ENCODE results near the gene FOXP1. TPM values are rescaled to one million over a fixed set of nuclear protein-coding genes. Genes with fewer than 3 reads are reported as not detected.

Gene FOXP1
- total RNA-seq, 1 experiment from 2014 or later = 58.4 TPM

DNA sequence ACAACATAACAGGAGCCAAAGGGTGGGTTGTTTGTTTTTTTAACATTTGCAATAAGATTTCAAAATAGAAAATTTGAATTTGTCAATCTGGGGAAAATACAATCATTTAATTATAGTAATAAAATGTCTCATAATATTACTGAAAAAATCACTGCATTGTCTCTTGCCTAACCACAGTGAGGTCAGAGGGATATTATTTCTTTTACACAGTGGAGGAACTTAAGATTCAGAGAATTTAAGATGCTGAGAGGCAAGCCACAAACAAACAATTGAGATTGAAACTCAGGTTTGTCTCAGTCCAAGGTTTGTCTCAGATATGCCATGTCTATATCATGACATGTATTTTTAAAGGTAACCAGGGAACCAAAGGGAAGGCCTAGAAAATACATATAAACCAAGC, 428.7 kb downstream of the FOXP1 start:
- BruUV-seq (replicated peaks) = no TSS peak
- ChIA-PET CTCF (no interaction called here), POLR2A (ENCODE audit: low non-redundant PET) (no interaction called here)
- no peak for DNase-seq (ENCODE audit: low spot score)
- peaks cover 4% of the 10 kb centered on the region for H3K4me1 ChIP-seq (ENCODE audit: insufficient read depth, low read length, poor library complexity, severe bottlenecking)
- H3K27ac ChIP-seq (ENCODE audit: low read depth, low read length, poor library complexity, severe bottlenecking) = no peak overlapping the region
- no peaks in the 10 kb centered on the region for H3K36me3 ChIP-seq (ENCODE audit: insufficient read depth, low read length, poor library complexity, severe bottlenecking)
- no peak for TF ChIP-seq EZH2 (IDR thresholded peaks at IDR 0.05; ENCODE audit: borderline replicate concordance, low read depth, low read length, poor library complexity, severe bottlenecking)
- TF ChIP-seq, protein P1, sequence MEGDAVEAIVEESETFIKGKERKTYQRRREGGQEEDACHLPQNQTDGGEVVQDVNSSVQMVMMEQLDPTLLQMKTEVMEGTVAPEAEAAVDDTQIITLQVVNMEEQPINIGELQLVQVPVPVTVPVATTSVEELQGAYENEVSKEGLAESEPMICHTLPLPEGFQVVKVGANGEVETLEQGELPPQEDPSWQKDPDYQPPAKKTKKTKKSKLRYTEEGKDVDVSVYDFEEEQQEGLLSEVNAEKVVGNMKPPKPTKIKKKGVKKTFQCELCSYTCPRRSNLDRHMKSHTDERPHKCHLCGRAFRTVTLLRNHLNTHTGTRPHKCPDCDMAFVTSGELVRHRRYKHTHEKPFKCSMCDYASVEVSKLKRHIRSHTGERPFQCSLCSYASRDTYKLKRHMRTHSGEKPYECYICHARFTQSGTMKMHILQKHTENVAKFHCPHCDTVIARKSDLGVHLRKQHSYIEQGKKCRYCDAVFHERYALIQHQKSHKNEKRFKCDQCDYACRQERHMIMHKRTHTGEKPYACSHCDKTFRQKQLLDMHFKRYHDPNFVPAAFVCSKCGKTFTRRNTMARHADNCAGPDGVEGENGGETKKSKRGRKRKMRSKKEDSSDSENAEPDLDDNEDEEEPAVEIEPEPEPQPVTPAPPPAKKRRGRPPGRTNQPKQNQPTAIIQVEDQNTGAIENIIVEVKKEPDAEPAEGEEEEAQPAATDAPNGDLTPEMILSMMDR (conservative IDR thresholded peaks at IDR 0.05; ENCODE audit: low read depth, low read length) = no peak
- no peaks in the 10 kb centered on the region for H3K27me3 ChIP-seq (replicated peaks; ENCODE audit: insufficient read depth, low read depth, low read length, poor library complexity)
- H3K9me3 ChIP-seq (ENCODE audit: low read depth, low read length, poor library complexity, severe bottlenecking) = no peaks in the 10 kb centered on the region
- intact Hi-C loops (cut with micrococcal nuclease; ENCODE audit: unreplicated experiment) = no loop called here
- no peak overlapping the region for H3K4me3 ChIP-seq (ENCODE audit: low read depth, low read length, poor library complexity, severe bottlenecking)

DNA sequence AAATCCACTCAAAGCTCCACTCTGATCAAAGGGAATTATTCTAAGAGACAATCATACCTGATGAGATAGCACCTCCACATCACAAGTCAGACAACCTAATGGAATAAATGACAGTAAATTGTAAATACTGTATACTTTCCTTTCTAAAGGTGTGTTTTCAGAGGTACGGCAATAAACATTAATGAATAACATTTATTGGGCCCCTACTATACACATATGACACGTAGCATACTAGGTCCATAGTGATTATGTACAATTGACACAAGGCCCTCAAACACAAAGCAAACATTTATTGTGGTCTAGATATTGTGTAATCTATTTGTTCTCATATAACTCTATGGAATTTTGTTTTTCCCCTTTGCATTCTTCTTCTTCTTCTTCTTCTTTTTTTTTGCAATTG, 429.8 kb downstream of the FOXP1 start:
- Histone ChIP-seq H3K9me3 (ENCODE audit: low read depth, low read length, poor library complexity, severe bottlenecking) (no peaks in the 10 kb centered on the region), H3K27ac (ENCODE audit: low read depth, low read length, poor library complexity, severe bottlenecking) (no peak overlapping the region), H3K27me3 (replicated peaks; ENCODE audit: insufficient read depth, low read depth, low read length, poor library complexity) (no peaks in the 10 kb centered on the region), H3K4me1 (ENCODE audit: insufficient read depth, low read length, poor library complexity, severe bottlenecking) (peaks cover 6% of the 10 kb centered on the region), H3K36me3 (ENCODE audit: insufficient read depth, low read length, poor library complexity, severe bottlenecking) (no peaks in the 10 kb centered on the region), H3K4me3 (ENCODE audit: low read depth, low read length, poor library complexity, severe bottlenecking) (no peak overlapping the region)
- DNase-seq (ENCODE audit: low spot score) = no peak
- CTCF ChIA-PET = no interaction called here
- POLR2A ChIA-PET (ENCODE audit: low non-redundant PET) = no interaction called here
- BruUV-seq (replicated peaks) = no TSS peak
- intact Hi-C loops (cut with micrococcal nuclease; ENCODE audit: unreplicated experiment) = no loop called here
- no peak for TF ChIP-seq EZH2 (IDR thresholded peaks at IDR 0.05; ENCODE audit: borderline replicate concordance, low read depth, low read length, poor library complexity, severe bottlenecking)
- TF ChIP-seq, protein P1 (conservative IDR thresholded peaks at IDR 0.05; ENCODE audit: low read depth, low read length) = no peak

DNA sequence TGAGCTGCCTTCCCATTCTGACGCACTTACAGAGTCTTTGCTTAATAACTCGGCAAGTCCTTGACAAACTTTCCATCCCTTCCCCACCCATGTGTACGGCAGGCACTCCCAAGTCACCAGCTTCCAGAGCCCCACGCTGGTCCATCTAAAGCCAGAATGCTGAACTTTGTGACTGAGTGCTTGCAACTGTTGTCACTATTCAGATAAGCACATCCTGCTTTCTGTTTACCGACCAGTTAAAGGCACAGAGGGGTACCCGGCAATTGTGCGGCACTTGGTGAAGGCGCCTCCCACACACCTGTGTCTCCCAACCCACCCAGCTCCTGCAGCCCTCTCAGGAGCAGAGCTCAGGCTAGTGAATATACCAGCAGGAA, 430.6 kb downstream of the FOXP1 start:
- CTCF ChIA-PET = no interaction called here
- intact Hi-C loops (cut with micrococcal nuclease; ENCODE audit: unreplicated experiment) = no loop called here
- Histone ChIP-seq H3K36me3 (ENCODE audit: insufficient read depth, low read length, poor library complexity, severe bottlenecking) (no peaks in the 10 kb centered on the region), H3K27ac (ENCODE audit: low read depth, low read length, poor library complexity, severe bottlenecking) (no peak overlapping the region), H3K4me1 (ENCODE audit: insufficient read depth, low read length, poor library complexity, severe bottlenecking) (peaks cover 6% of the 10 kb centered on the region), H3K4me3 (ENCODE audit: low read depth, low read length, poor library complexity, severe bottlenecking) (no peak overlapping the region), H3K9me3 (ENCODE audit: low read depth, low read length, poor library complexity, severe bottlenecking) (no peaks in the 10 kb centered on the region), H3K27me3 (replicated peaks; ENCODE audit: insufficient read depth, low read depth, low read length, poor library complexity) (no peaks in the 10 kb centered on the region)
- TF ChIP-seq, protein P1 (conservative IDR thresholded peaks at IDR 0.05; ENCODE audit: low read depth, low read length) = no peak
- no peak for TF ChIP-seq EZH2 (IDR thresholded peaks at IDR 0.05; ENCODE audit: borderline replicate concordance, low read depth, low read length, poor library complexity, severe bottlenecking)
- no TSS peak for BruUV-seq (replicated peaks)
- no peak for DNase-seq (ENCODE audit: low spot score)
- POLR2A ChIA-PET (ENCODE audit: low non-redundant PET) = no interaction called here
